DMS79 treated with DMSO at 0.1 percent for 48 hours (cell line): ENCODE results near the gene STXBP6.
"Not testable (repeated sequence)": the region's sequence is repeated elsewhere in the genome, so short reads cannot be mapped to it uniquely, and the experiment has no call there.

Experiments used
- DNase-seq: peaks from one replicate; lab custom pipeline; 2025; lab: John Stamatoyannopoulos, UW

The STXBP6 gene

GRCh38 chr14:24956104-24956503 is 93.8 kb downstream of the STXBP6 start:
- no peak for DNase-seq

DNA sequence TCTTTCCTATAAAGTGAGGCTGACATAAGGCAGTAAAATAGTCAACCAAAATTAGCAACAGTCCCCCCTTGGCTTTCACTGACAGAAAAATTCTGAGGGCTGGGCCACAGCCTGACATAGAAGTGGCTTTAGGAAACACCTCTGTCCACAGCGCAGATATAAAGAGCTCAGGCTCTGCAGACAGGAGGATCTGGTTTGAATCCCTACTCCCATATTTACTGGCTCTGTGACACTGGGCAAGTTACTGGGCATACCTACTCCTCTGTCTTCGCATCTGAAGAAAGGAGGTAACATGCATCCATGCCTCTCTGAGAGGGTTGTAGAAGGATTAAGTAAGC is 95.3 kb downstream of the STXBP6 start:
- no peak for DNase-seq

- peak; percentile 85 for DNase-seq
These were observed 95.8 kb downstream of the STXBP6 start for GRCh38 chr14:24954037-24954699.

- DNase-seq, result peak; percentile 39
These were observed 96.9 kb downstream of the STXBP6 start for GRCh38 chr14:24952851-24953666.

- no peak for DNase-seq
These were observed 101.6 kb downstream of the STXBP6 start for GRCh38 chr14:24948261-24948847.

DNA sequence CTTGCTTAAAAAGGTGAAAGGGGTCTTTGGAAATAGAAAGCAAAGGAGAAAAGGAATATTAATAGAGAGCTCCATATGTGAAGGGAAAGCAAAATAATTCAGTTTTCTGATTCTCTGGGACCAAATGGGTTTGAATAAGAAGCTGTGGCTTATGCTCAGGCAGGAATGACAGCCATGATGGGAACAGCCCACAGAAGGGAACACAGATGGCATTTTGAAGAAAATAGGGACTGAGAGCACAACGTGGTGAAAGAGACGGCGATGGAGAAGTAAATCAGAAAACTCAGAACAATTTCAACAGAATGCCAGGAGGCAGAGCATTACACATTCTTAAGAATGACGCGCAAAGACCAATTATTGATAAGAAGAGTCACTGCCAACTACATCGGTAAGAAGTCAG is 102.8 kb downstream of the STXBP6 start:
- DNase-seq, result no peak

DNA sequence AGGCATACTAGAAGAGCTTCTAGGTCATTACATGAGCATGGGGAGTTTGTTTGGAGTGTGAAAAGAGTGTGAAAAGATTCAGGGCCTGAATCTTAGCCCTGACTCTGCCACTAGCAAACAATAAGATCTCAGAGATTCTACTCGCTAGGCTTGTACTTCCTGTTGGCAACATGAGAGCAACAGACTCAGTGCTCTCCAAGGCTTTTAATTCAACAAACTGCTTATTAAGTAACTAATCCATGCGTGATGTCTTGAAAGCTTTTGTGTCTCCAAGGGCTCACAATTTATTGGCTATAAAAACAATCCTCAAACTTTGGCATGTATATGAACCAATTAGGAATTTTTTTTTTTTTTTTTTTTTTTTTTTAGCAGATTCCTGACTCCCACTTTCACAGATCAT is 105.1 kb downstream of the STXBP6 start:
- peak; percentile 100 for DNase-seq

DNA sequence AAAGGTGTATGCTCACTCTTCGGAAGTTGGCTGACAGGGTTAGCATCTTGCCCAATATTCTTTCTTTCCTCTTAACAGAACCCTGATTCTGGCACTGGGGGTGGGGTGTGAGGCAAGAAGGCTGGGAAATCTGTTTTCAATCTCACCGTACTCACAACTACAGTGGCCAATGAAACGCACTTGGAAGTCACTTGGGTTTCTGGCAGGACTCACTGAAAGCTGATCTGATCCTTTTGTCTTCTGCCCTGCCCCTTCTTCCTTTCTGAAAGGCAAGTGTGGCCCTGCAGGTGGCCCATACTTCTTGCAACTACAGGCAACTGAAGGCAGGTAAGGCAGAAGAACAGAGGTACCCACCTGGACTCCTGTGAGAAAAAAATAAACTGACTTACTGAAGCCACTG is 106.9 kb downstream of the STXBP6 start:
- DNase-seq, result peak; percentile 100

DNA sequence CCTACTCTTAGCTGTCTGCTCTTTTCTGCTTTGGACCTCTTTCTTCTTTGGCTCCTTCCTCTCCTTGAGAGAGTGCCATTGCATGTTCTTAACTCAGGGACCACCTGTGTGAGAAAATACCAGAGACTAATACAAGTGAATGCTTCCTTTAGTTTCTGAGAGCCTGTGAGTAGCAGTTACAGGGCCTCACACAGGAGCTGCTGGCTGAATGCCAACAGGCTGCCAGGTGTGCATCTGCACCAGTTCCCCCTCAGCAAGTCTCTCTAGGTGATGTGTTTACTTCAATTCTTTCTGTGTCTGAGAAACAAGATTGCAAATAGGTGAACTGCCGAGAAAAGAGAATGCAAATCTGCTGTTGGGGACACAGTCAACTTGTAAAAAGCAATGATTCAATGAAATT is 108.2 kb downstream of the STXBP6 start:
- DNase-seq, result peak; percentile 100

DNA sequence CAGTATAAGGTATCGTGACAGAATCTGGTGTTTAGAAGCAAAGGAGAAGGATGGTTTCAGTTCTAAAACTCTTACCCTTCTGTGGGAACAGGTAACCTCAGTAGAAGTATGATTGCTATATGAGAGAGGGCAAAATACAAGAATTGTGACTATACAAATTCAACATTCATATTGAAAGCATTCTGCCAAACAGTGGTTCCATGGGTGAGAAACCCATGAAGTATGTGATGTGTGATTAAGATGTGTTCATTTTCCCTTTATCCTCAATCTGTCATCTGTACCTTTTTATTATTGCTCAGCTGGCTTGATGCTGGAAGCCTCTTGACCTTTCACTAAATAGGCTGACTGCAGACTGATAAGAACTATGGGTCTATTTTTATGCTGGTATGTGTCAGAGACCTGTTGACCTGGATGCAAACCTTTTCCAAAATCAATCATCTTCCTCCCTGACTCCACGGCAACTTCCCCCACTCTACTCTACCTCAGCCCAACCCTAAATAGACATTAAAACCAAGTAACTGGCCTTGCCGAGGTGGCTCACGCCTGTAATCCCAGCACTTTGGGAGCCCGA is 109.6 kb downstream of the STXBP6 start:
- DNase-seq, result peak; percentile 77

DNA sequence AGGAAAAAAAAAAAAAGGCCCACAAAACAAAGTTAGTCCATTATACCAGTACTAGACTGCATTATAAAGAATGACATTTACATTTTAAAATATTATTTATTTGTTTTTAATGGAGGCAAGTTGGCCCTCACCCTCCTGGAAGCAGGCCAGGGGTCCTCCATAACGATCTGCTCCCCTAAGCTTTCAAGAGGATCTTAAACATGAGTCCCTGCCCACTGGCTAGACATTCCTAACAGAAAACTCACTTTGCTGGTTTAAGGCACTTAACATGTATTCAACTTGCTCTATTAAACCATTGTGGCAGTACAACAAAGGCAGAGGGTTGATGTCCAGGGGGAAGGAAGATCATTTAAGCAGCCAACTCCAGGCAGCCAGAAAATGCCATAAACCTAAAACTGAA is 111.4 kb downstream of the STXBP6 start:
- DNase-seq, result peak; percentile 100

DNA sequence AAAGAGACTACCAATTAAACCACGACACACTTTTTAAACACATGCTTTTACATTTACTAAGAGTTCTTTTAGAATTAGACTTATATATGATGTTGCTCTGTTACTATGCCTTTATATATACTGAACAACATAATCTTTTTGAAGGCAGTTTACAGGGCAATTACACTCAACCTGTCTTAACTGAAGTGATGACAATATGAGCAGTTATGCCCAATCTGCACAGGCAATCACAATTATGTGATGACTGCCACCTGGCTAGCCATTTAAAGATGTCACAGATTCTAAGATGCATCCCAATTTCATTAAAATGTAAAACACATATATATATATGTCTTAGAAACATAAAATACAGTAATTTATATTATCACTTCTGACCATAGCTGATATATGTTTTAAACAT is 112.6 kb downstream of the STXBP6 start:
- DNase-seq, result no peak

- DNase-seq, result not testable (repeated sequence)
These were observed 113.2 kb downstream of the STXBP6 start for GRCh38 chr14:24936773-24937172.

DNA sequence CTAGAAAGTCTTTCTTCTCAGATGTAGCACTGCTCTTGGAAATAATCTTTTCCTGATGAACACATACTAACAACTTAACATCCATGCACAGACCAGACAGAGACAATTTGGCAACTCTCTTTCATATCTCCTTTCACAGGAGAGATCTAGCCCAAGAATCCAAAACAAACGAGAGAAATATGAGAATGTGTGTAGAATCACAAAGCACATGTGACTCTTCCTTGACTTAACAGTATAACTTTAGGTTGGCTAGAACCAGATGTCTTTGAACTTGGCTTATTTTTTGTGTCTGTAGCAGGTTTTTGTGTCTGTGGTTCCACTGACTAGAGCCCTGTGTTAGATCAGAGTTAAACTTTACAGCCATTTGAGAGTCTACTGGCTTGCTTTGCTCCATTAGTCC is 114.2 kb downstream of the STXBP6 start:
- no peak for DNase-seq

- no peak for DNase-seq
These were observed 121.5 kb downstream of the STXBP6 start for GRCh38 chr14:24928386-24928900.

DNA sequence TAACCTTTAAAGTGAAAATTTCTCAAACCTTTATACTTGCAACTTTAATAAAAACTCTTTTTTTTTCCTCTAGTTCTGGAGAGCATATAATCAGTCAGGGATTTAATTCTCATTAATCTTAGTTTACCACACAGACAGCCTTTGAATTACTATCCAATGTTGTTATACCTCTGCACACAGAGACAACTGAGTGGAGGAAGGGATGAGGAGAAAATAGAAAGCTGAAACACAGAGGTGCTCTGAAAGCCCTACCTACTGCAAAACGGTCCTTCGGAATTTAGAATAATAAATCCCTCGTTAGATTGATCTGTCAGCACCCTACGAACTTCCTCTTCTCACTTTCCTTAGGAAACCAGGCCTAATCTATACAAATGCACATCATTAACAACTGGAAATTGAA is 122.1 kb downstream of the STXBP6 start:
- no peak for DNase-seq

DNA sequence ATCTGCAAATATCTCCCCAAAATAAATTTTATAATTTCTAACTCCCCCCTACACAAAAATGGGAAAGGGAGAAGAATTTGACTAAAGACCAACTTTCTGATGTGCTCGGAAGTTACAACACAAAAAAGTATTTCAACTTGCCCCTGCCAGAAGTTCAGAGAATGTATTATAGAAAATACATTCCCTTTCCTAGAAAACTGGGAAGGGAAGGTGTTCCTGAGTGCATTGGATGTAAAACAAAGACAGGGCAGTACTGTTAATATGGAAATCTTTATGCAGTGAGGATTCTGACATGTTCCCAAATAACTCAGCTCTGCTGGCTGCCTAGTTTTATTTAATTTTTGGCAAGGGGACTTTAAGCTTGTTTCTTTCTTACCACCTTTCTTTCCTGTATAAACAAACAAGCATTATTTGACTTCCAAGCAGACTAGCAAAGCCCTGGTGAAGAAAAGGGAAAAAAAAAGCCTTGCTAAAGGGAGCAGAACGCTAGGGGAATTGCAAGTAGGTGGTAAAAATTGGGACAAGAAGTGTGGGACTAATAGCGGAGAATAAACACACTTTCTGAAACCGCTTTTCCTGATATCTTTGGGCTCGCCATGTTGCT is 124.1 kb downstream of the STXBP6 start:
- DNase-seq, result no peak

- DNase-seq, result no peak
These were observed 125.4 kb downstream of the STXBP6 start for GRCh38 chr14:24924544-24924943.

- DNase-seq, result no peak
These were observed 128.0 kb downstream of the STXBP6 start for GRCh38 chr14:24921903-24922302.

GRCh38 chr14:24920265-24921075 is 129.5 kb downstream of the STXBP6 start:
- no peak for DNase-seq

GRCh38 chr14:24918822-24919221 is 131.1 kb downstream of the STXBP6 start:
- DNase-seq, result no peak
